GM20000 (cell line): ENCODE results near the gene RICTOR.

Experiments
- DNase-seq: peaks from one replicate; pipeline ENCODE4 v3.0.0; 2012; ENCODE audit warnings: low spot score
- TF ChIP-seq, protein P1 (sequence below): IDR thresholded peaks from 2 replicates; pipeline ENCODE4 v1.5.1; 2012; ENCODE audit warnings: mild to moderate bottlenecking, control low read depth; ENCODE audit errors: extremely low read depth, missing control alignments

The RICTOR gene

DNA sequence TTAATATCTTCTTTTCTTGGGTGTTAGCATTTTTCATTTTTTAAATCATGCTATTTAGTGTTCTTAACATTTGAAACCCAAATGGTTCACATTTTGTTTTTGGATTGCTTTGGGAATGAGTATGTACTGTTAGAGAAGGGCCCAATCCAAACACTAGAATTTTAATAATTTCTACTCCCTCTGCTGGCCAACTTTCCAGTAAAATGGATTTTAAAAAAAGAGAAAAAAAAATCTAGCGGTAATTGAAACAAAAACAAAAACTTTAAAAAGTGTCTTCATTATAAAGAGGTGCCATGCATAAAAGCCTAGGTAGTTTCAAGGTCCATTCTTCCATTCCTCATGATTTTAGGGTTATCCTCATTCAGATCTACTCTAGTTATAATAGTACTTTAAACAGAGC, 32.1 kb upstream of the RICTOR start:
- TF ChIP-seq, protein P1, sequence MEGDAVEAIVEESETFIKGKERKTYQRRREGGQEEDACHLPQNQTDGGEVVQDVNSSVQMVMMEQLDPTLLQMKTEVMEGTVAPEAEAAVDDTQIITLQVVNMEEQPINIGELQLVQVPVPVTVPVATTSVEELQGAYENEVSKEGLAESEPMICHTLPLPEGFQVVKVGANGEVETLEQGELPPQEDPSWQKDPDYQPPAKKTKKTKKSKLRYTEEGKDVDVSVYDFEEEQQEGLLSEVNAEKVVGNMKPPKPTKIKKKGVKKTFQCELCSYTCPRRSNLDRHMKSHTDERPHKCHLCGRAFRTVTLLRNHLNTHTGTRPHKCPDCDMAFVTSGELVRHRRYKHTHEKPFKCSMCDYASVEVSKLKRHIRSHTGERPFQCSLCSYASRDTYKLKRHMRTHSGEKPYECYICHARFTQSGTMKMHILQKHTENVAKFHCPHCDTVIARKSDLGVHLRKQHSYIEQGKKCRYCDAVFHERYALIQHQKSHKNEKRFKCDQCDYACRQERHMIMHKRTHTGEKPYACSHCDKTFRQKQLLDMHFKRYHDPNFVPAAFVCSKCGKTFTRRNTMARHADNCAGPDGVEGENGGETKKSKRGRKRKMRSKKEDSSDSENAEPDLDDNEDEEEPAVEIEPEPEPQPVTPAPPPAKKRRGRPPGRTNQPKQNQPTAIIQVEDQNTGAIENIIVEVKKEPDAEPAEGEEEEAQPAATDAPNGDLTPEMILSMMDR: no peak
- DNase-seq: no peak

DNA sequence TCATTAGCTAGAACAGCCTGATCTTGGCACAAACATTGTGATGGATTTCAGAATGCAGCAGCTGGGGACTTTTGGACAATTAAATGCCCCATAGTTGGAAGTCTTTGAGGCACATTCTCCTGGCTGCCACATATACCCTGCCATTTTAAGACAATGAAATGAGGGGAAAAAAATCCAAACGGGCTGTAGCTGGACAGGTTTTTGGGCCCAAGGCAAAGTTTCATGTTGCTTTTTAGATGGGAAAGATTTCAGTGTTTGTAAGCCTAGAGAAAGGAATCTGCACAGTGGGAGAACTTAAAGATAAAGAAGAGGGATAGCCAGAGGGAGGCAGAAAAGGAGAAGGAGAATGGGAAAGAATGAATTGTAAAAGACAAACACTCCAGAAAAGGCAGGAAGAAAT, 30.0 kb upstream of the RICTOR start:
- no peak for DNase-seq
- TF ChIP-seq, protein P1: no peak

DNA sequence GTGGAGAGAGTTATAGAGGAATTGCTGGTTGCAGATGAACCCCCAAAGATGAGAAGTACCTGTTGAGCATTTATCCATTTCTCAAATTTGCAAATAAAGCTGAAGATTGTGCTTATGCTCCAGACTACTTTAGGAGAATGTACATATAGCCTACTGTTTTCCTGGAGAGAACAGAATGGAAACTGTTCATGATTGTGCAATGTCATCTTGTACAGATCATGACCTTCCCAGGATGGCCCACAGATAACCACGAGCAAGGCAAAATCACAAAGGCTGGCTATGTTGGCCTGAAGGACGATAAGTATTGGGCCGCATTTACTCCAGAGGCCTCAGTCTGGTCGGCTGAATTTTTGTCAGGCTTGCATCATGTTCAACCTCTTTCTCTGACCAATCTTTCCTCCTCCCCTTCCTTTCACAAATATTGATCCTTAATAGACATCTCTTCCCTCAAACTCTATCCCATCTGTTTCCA, 28.5 kb upstream of the RICTOR start:
- TF ChIP-seq, protein P1: no peak
- DNase-seq: no peak

DNA sequence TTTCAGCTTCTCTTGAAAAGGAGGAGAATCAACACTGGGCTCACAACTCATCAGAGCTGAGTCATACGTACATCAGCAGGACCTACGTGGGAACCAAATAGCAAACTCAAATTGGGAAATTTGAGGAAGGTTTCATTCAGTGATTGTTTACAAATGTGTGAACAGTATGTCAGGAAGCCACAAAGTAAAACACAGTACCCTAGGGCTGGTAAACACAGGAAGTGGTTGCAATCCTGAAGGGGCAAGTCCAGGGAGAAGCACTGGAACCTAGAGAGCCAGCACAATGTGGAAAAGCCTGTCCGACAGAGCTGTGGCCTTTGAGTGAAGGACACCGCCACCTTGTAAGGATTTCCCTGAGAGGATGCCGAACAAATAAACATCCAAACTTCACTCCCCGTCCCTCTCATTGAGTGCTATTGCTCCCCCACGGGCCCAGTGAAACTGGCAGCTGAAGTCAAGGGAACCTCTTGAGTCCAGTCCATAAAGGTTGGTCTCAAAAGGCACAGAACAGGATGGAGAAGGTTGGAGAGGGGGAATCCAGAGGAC, 26.7 kb upstream of the RICTOR start:
- DNase-seq: no peak
- TF ChIP-seq, protein P1: no peak

DNA sequence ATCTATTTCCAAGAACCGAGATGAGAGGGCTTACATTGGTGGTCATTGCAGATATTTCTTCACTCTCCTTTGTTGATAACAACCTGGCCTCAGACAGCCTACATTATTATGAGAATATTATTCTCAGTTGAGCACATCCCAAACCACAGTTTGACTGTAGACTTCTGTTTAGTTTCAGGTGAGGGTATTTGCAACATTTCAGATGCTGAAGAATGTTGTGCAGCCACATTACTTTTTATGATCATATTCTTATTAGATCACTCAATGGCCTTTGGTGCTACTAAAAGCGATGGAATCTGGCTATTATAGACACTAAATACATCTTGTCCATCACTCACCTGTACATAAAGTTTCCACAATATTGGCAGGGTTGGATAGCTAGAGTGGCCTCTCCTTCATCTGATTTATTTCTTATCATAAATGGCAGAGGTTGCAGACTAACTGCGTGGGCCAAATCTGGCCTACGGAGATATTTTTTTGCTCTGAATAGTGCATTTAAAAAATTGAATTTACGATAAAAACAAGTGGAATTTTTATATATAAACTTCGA, 26.2 kb upstream of the RICTOR start:
- no peak for DNase-seq
- TF ChIP-seq, protein P1: no peak

DNA sequence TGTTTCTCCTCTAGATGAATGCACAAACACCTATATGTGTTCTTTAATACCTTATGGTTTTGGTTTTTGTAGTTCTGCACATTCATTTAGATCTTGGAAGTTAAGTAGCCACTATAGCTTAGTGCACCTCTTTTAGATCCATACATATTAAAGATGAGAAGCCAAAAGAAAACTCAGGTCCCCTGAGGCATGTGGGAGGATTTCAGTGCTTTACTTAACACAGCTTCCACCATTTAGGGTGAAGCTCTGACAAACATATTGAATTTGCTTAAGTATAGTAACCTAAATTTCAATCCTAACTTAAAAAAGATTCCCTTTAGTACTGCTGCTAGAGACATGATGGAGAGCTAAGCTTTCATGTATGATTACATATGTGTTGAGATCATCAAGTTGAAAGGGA, 25.6 kb upstream of the RICTOR start:
- no peak for DNase-seq
- TF ChIP-seq, protein P1: no peak

DNA sequence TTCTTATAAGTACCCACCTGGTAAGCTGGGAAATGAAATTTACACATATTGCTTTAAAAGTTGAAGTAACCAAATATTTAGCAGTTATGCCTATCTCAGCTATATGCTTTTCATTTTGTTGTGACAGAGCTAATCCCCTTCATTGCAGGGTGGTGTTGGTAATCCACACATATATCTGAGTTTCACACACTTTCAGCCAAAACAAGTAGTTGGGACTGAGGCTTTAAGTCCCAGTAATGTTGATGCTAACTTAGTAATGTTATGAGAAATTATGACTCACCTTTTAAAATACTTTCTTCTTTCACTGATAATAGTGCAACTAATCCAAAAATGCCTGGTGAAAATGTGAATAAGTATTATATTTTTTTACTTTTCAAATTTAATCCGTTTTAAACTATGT, 19.2 kb upstream of the RICTOR start:
- TF ChIP-seq, protein P1: no peak
- DNase-seq: no peak
